HS-27A (cell line): ENCODE measurements around the gene RNASE1.
"Not testable (repeated sequence)": the region's sequence is repeated elsewhere in the genome, so short reads cannot be mapped to it uniquely, and the experiment has no call there.

ENCODE experiments used
- DNase-seq: peaks from one replicate; pipeline ENCODE4 v3.0.0-alpha.2; 2012; ENCODE audit warnings: low read depth, missing footprints

RNASE1 gene

DNA sequence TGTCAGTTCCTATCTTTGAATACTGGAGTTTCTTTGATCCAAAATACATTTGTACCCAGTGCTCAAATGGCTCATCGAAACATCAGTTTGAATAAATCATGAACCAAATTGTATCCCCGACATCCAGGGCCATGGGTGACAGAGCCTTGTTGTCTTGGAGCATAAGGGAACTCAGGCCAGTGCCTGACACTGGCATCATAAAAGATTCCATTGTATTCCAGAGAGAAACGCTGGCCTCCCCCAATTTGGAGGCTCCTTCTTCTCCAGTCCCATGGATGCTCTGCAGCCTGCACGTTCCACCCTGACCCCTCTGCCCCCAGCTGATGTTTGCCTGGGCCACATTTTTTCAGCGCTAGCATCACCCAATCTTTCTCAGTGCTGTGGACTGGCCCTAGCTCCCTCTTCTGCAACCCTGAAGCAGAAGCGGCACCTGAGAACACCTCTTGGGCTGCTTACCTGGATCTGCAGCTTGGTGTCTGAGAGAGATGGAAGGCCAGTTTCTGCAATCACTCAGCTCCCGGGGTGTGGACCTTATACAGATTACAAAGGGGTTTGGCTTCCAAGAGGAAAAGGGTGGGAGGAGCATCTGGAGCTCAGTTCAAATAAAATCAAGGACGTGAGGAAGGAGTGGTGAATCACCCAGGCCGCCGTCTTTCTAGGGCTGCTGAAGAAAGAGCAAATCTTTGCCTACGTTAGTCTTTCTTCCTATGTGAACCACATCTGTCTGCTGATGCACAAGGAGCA is at the start of gene RNASE1:
Gene RNASE1 (minus strand): TSS at position 504 of the 744 bp plus-strand sequence. CDS start 776 bp downstream, outside the sequence.
- DNase-seq, result no peak

DNA sequence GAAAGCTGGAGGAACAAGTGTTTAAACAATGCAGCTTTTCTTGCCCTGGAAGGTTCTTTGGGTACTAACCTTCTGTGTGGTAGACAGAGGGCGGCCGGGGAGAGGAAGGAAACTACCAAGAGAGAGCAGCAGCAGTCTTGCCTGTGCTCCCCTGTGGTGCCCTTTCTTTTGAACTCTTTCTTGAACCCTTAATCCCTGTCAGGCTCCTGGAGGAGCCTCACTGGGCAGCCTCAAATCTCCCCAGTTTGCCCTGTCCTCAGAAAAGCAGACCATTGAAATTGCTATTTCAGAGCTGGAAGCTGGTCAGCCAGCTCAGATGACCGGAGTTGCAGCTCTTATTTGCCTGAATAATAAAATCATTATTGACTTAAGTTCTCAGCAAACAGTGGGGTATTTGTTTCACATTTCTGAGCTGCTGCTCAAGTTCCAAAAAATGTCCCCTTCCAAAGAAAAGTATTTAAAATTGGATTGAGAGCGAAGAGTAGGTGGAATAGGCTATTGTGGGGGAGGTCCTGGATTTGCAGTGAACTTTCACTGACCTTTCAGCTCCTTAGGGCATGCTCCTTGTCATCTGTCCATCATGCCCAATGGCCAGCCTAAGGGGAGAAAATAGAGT is 46.4 kb upstream of the RNASE1 start:
- DNase-seq, result no peak

DNA sequence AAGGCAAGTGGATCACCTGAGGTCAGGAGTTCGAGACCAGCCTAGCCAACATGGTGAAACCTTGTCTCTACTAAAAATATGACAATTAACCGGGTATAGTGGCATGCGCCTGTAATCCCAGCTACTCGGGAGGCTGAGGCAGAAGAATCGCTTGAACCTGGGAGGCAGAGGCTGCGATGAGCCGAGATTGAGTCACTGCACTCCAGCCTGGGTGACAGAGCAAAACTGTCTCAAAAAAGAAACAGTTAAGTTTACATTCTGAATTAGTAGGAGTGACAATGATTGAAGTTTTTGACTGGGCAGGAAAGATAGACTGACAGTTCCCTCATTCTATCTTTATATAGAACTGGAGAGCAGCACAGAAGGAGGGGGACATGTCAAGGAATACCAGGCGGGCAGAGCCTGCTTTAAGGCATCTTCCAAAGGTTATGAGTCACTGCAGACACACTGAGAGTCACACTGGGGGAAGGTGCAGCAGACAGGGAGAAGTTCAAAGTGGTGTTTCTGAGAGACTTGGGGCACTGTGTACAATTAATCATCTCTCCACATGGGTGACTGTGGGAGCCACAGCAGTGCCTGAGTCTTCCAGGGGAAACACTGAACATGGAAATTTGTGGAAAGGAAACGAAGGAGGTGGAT is 45.8 kb upstream of the RNASE1 start:
- DNase-seq, result no peak

DNA sequence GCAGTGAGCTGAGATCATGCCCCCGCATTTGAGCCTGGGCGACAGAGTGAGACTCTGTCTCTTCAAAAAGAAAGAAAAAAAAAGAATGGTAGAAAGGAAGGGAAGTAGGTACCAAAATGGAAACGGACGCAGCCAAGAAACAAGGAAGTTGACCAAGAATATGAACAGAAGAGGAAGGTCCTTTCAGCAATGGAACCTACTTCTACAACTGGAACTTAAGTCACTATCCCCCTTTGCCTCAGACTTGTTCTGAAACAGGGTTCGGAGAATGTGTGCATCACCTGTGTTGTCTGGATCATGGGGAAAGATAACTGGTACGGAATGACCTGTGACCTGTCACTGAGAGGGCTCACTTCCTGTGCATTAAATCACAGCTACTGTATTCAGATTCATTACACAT is 43.9 kb upstream of the RNASE1 start:
- no peak for DNase-seq

DNA sequence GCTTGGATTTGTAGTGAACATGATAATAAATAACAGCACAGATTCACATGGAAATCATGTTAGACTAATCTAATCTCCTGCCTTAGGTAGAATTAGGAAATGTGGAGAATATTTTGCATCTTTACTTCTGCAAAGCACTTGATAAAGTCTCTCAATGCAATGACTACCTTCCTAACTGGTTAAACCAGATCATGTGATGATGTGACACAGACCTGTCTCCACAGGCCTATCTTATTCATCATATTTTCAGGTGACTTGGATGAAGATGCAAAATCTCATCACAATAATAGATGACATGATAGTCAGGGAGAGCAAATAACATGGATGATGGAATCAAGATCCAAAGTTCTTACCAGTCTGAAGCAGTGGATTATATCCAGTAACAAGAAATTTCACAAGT is 38.5 kb upstream of the RNASE1 start:
- no peak for DNase-seq

DNA sequence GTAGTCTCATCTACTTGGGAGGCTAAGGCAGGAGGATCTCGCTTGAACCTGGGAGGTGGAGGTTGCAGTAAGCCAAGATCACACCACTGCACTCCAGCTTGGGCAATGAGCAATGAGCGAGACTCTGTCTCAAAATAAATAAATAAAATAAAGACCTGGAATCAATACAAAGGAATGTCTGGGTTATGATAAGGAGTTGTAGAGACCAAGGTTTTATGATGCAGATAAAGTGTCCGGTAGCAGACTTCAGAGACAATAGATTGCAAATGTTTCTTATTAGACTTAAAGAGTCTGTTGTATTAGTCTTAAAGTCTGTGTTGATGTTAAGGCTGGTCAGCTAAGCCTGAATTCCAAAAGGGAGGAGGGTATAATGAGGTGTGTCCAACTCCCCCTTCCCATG is 35.2 kb upstream of the RNASE1 start:
- DNase-seq, result no peak

DNA sequence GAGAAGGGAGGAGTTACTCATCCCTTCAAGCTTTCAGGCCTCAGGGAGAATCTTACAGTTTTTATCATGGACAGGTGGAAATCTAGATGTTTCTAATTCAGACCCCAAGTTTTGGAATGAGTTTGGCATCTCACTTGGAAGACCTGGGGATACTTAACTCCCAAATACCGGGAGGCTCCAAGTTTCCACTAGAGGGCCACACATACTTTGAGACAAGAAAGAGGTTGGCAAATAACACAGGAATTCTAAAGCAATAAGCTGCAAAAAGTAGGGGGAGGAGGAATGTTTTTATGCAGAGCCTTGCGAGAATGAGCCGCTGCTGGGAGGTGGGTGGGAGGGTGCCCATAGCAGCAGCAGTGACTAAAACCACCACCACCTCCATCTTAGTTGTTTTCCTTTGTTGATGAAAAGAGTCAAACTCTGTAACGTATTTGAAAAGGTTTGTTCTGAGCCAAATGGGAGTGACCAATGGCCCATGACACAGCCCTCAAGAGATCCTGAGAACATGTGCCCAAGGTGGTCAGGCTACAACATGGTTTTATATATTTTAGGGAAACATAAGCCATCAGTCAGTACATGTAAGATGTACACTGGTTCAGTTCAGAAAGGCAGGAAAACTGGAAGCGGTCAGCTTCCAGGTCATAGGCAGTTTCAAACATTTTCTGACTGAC is 34.2 kb upstream of the RNASE1 start:
- no peak for DNase-seq

DNA sequence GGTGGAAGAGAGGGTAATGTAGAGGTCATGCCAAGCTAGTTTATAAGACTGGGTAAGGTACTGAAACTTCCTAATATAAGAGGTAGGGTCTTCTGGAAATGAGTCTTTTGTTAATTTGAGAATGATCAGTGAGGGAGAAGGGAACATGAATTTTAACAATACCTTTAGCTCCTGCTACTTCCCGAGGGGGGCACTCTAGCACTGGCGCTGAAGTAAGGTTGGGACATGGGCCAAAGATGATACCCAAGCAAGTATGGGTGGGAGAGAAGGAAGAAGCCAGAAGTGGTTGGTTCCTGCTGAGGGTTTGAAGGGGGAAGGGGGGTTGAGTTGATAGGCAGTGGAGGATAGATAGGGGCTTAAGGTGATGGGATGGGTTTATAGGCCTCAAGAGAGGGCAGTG is 32.3 kb upstream of the RNASE1 start:
- DNase-seq, result no peak

DNA sequence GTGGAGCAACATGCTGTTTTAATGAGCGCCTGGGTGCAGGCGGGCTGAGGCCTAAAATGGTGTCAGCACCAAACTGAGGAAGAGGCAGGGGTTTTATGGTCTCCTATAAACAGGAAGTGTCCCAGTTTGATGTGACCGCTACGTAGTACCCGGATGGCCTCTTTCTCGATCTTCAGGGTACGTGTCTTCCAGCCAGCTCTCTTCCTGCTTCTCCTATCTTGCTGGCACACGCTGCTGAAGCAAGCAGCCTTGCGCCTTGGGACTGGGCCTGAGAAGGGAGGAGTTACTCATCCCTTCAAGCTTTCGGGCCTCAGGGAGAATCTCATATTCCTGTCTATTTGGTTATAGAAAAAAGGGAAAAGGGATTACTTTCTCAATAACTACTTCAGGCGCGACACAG is 28.2 kb upstream of the RNASE1 start:
- no peak for DNase-seq

DNA sequence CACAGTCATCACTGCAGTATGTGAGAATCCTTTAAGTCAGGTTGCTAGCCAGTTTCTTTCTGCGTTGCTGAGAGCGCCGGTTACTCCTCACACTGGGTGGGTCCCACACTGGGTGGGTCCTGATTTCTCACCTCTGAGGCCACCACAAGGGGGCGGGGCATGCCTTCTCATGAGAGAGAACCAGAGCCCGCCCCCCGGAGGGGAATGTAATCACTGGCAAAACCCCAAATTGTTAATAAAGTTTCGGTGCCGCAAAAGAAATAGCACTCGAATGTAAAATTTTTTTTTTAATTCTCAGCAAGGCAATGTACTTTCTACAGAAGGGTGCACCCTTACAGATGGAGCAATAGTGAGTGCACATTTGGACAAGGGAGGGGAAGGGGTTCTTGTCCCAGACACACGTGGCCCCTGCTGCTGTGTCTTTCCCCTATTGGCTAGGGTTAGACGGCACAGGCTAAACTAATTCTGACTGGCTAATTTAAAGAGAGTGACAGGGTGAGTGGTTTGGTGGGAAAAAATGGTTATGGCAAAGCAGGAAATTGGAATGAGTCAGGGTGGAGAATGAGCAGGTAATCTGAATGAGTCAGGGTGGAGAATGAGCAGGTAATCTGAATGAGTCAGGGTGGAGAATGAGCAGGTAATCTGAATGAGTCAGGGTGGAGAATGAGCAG is 25.5 kb upstream of the RNASE1 start:
- DNase-seq, result not testable (repeated sequence)

DNA sequence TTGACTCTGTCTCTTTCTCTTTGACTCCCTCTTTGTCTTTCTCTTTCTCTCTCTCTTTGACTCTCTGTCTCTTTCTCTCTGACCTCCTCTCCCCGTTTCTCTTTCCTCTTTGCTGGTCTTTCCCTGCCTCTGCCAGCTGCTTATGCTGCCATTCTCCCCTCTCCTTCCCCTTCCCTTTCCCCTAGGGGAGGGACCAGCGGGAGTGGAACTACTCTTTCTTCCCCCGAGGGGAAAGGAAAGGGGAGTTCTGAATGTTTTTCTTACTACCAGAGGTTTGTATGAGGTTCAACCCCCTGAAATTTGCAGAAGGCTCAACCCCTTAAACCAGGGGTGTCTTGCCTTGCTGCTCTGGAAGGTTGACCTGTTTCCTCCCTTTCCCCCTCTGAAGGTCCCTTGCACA is 24.7 kb upstream of the RNASE1 start:
- no peak for DNase-seq

DNA sequence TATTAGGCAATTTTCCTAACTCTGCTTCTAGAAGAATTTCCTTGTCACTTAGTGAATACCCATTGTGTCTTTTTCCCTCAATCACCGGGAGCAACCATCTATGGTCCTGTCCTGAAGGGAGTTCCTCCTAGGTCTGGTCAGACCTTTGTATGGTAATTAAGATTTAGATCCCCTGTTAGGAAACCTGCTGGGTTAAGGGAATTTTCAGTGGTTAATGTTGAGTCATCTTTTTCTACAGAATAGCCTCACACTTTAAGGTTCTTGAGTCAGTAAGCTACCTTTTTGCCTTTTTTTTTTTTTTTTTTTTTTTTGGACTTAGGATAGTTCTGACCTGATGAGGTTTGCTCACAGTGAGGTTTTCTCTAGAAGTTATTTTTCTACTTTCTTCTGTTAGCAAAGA is 24.0 kb upstream of the RNASE1 start:
- DNase-seq, result not testable (repeated sequence)

DNA sequence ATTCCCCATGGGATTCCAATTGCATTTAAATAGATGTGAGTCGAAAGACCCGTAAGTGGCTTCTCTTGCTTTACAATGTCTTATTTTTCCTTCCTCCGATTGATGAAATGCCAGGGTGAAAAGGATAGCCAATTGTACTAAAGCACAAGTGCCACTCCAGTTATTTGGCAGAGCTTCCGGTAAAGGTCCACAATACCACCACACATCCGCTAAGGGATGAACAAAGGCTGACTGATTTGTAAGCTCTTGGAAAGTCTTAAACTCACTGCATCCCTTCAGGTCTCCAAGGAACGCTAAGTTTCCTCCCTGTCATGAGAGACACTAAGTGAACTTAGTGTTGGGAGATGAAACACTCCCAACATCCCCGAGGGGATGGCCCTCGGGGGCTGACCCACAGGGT is 21.2 kb upstream of the RNASE1 start:
- no peak for DNase-seq

DNA sequence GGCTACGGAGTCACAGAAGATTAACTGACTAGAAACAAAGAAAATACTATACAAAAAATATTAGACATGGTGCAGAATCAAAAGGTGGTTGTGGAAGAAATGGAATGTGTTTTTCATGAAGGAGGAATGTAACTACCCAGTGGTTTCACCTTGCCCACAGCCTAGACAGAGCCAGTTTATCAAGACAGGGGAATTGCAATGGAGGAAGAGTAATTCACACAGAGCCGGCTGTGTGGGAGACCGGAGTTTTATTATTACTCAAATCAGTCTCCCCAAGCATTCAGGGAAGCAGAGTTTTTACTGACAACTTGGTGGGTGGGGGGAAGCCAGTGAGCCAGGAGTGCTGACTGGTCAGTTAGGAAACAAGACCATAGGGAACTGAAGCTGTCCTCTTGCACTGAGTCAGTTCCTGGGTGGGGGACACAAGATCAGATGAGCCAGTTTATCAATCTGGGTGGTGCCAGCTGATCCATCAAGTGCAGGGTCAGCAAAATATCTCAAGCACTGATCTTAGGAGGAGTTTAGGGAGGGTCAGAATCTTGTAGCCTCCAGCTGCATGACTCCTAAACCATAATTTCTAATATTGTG is 19.0 kb upstream of the RNASE1 start:
- DNase-seq, result not testable (repeated sequence)

DNA sequence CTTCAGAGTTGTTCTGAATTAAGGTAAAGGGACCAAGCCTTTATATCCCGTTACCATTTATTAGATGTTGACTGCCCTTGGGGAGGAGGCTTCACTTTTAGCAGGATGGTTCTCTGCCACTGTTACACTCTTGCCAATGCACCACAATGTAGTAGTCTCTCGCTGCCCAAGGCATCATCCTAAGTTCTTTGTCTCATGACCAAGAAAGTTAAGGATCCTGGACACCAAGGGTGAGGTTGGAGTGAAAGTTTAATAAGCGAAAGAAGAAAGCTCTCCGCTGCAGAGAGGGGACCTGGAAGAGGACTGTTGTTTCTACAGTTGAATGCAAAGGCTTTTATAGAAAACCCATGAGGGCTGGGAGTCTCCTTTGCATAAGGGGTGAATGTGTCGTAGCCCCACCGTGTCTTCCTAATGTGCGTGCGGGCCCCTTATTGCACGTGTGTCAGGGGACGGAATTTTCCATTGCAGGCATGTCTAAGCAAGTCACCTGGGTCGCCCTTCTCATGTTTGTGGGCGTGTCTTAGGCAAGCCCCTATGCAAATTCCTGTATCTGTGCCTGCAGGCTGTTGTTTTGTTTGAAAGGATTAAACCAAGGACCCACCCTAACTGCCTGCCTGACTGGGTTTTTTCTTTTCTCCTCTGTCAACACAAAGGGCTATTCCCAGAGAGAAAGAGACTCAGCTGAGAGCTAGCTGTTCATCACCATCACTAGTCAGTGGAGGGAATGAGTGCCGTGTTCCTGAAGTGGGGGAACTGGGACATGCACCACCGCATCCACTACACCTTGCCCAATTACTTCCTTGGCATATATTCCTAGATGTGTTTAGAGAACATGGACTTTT is 17.6 kb upstream of the RNASE1 start:
- DNase-seq, result no peak

DNA sequence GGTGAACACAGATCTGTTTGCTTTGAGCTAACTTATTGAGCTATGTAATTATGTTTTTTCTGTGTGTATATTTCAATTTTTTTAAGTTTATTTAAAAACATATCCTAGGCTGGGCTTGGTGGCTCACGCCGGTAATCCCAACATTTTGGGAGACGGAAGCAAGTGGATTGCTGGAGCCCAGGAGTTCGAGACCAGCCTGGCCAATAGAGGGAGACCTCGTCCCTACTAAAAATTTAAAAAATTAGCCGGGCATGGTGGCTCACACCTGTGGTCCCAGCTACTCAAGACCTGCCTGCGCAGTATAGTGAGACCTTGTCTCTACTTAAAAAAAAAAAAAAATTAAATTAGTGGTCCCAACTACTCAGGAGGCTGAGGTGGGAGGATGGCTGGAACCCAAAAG is 16.2 kb upstream of the RNASE1 start:
- DNase-seq, result no peak

DNA sequence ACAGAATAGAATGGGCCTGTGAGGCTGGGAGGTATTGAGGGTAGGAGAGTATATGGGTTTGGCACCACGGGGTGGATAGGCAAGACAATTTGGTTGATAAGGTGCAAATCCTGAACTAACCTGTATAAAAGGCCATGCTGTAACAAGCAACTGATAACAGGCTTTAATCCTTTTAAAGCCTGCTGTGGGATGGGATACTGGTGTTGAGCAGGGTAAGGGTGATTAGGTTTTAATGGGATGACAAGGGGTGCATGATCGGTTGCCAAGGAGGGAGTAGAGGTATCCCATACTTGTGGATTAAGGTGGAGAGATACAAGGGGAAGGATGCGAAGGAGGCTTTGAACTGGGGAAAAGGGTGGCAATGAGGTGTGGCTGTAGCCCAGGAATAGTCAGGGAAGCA is 13.3 kb upstream of the RNASE1 start:
- DNase-seq, result not testable (repeated sequence)

DNA sequence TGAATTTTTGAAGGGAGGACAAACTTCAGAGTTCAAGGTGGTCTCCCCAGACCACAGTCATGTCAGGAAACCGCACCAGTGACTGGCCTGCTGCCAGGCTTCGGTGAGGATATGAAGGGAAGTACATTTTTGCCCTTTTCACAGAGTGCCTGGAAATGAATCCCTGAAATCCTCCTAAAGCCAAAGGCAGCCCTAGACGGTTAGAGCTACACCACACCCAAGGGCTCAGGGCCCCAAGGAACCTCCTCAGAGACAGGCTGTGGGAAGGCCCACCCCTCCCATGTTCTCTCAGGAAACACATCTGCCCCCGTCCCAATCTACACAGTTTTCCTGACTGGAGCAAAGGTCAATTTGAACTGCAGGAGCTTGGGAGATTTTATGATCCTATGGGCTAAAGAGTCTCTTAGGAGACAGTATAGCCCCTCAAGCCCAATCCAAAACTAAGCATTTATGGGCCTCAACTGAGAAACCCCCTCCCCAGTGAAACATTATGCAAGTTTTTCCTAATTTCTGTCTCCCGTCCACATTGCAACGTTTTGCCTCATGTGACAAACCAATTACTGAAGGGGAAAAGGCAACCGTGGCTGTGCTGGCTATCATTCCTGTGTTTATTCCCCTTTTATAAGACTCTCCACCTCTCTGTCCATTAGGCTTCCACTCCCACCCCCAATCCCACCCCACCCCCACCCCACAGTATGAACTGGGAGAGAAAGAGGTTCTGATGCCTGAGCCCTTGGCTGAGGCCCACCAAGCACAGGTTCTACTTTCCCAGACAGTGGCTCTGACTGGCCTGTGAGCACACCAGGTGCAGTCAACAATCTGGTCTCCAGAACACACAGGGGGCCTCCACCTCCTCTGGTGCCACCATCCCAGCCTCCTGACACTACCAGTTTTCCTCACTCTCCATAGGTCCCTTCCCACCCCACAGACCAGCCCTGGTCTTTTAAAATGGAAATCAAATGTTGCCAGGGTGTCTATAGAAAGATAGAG is 9.6 kb upstream of the RNASE1 start:
- no peak for DNase-seq

DNA sequence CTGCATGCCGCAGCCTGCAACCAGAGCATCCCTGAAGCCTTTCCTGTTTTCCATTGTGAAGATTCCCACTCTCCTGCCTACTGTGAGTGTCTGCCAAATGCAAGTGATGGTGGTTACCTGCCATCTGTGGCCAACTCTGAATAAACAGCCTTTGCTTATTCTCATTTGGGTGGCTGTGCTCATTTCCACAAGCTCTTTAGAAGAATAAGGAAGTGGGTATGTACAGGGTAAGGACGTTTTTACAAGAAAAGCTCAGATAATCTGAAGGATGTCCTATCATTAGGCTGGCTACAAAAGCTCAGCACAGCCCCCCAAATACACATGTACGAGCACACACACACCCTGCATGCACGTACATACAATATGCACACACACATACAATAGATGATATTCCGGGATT is 7.3 kb upstream of the RNASE1 start:
- DNase-seq, result no peak

DNA sequence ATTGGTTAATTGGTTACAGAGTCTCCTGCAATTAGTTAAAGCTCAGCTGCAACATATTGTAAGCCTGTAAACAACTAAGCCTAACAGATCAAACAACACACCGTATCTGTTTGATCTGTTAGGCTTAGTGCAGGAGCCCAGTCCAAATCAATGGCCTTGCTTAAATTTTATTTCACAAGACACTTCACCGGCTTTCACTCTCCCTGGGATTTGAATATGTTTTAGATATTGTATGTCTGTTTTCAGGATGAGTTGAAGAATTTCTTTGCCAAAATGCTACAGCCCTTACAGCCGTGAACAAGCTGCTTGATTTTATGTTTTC is 5.5 kb upstream of the RNASE1 start:
- DNase-seq, result no peak
